H1 (cell line): Measurements from ENCODE around the gene TMEM97. TPM values are rescaled to one million over a fixed set of nuclear protein-coding genes. Genes with fewer than 3 reads are reported as not detected.

Experiments
- CTCF ChIA-PET: fragments of 300-600 bp; sonication (Branson Sonifier 250); formaldehyde crosslinking; loops from one replicate; lab custom pipeline; 2021; ENCODE audit not compliant: partially characterized antibody; lab: Charles Lee
- POLR2A ChIA-PET: fragments of 300-600 bp; sonication (Branson Sonifier 250); formaldehyde crosslinking; loops from one replicate; lab custom pipeline; 2021; ENCODE audit warnings: inconsistent platforms; ENCODE audit not compliant: partially characterized antibody; lab: Charles Lee
- DNase-seq, 2 experiments: peaks; one replicate each; pipeline versions ENCODE4 v3.0.0 to v3.0.0-alpha.2; 2010 to 2022; ENCODE audit warnings: low spot score in 2 of 2, low read depth in 1 of 2, mixed read lengths in 1 of 2
- FAIRE-seq: peaks from 2 replicates; lab custom pipeline; 2011; peaks lifted over from hg19 to GRCh38; lab: Jason Lieb, UNC
- H2AFZ ChIP-seq: 2 replicates; pipeline ENCODE4 v1.8.1; 2012; ENCODE audit warnings: low read length, inconsistent platforms
- H2AK5ac ChIP-seq: 2 replicates; pipeline ENCODE4 v1.6.1; 2013; ENCODE audit warnings: low read depth, low read length
- H2BK120ac ChIP-seq: replicated peaks from 2 replicates; pipeline ENCODE3; 2013; ENCODE audit warnings: low read depth, low read length, inconsistent platforms
- H2BK12ac ChIP-seq: 2 replicates; pipeline ENCODE4 v1.6.1; 2013; ENCODE audit warnings: low read depth, low read length
- H2BK15ac ChIP-seq: 2 replicates; pipeline ENCODE4 v1.6.1; 2013; ENCODE audit warnings: low read length
- H2BK20ac ChIP-seq: 2 replicates; pipeline ENCODE4 v1.6.1; 2013; ENCODE audit warnings: low read length
- H2BK5ac ChIP-seq: 2 replicates; pipeline ENCODE4 v1.6.1; 2013; ENCODE audit warnings: low read depth, low read length
- H3K14ac ChIP-seq: 2 replicates; pipeline ENCODE4 v1.6.1; 2013; ENCODE audit warnings: inconsistent platforms; ENCODE audit not compliant: insufficient read length
- H3K18ac ChIP-seq: 2 replicates; pipeline ENCODE4 v1.6.1; 2013; ENCODE audit warnings: low read length; ENCODE audit errors: extremely low read depth
- H3K23ac ChIP-seq: 2 replicates; pipeline ENCODE4 v1.6.1; 2013; ENCODE audit warnings: inconsistent platforms; ENCODE audit not compliant: insufficient read length
- H3K23me2 ChIP-seq: 2 replicates; pipeline ENCODE4 v1.6.1; 2013; ENCODE audit warnings: low read depth, low read length
- H3K27ac ChIP-seq: 2 replicates; pipeline ENCODE4 v1.6.1; 2011; ENCODE audit warnings: low read depth, low read length, inconsistent platforms
- H3K27me3 ChIP-seq, 4 experiments: replicated peaks in 1 of 4; 1 replicate in 1 of 4; 2 replicates in 3 of 4; pipeline versions ENCODE4 v1.6.1 to v1.8.1; 2011 to 2013; ENCODE audit warnings: low read length in 3 of 4, mild to moderate bottlenecking in 3 of 4, inconsistent platforms in 2 of 4, mixed read lengths in 2 of 4, moderate library complexity in 1 of 4; ENCODE audit not compliant: control insufficient read depth in 3 of 4, insufficient read depth in 3 of 4; ENCODE audit errors: extremely low read depth in 1 of 4
- H3K36me3 ChIP-seq, 4 experiments: 2 replicates each; pipeline versions ENCODE4 v1.6.1 to v1.8.1; 2011 to 2013; ENCODE audit warnings: mild to moderate bottlenecking in 4 of 4, low read length in 3 of 4, moderate library complexity in 2 of 4, control low read depth in 1 of 4, inconsistent platforms in 1 of 4; ENCODE audit not compliant: insufficient read depth in 4 of 4, control insufficient read depth in 2 of 4
- H3K4ac ChIP-seq: replicated peaks from 2 replicates; pipeline ENCODE3; 2013; ENCODE audit warnings: low read length, low read depth, mixed read lengths, inconsistent platforms; ENCODE audit not compliant: insufficient read length
- H3K4me1 ChIP-seq, 4 experiments: replicated peaks in 1 of 4; 1 replicate in 1 of 4; 2 replicates in 3 of 4; pipeline versions ENCODE4 v1.6.1 to v1.8.1; 2011 to 2013; ENCODE audit warnings: low read length in 3 of 4, inconsistent platforms in 2 of 4, mixed read lengths in 1 of 4; ENCODE audit not compliant: insufficient read depth in 4 of 4, control insufficient read depth in 3 of 4
- H3K4me2 ChIP-seq, 2 experiments: 2 replicates each; pipeline versions ENCODE4 v1.6.1 to v1.8.1; 2011 to 2013; ENCODE audit warnings: low read depth in 2 of 2, low read length in 2 of 2, control low read depth in 1 of 2, inconsistent platforms in 1 of 2, mild to moderate bottlenecking in 1 of 2; ENCODE audit not compliant: insufficient read depth in 1 of 2
- H3K4me3 ChIP-seq, 4 experiments: fragments of 200-600, 300-600 bp in 1 of 4; sonication (generic), shearing (Covaris generic), sonication (Bioruptor Twin) in 1 of 4; 2 replicates each; pipeline versions ENCODE4 v1.5.1 to v1.8.1; 2011 to 2016; ENCODE audit warnings: low read length in 4 of 4, low read depth in 3 of 4, control low read depth in 2 of 4, inconsistent platforms in 2 of 4, mild to moderate bottlenecking in 2 of 4, mixed read lengths in 1 of 4, moderate library complexity in 1 of 4; ENCODE audit not compliant: insufficient read depth in 2 of 4; ENCODE audit errors: extremely low read depth in 1 of 4
- H3K56ac ChIP-seq: replicated peaks from 2 replicates; pipeline ENCODE3; 2013; ENCODE audit warnings: low read depth, mild to moderate bottlenecking, mixed read lengths, low read length, inconsistent platforms; ENCODE audit not compliant: insufficient read length
- H3K79me1 ChIP-seq: 2 replicates; pipeline ENCODE4 v1.6.1; 2013; ENCODE audit warnings: low read depth, low read length, control low read depth
- H3K79me2 ChIP-seq, 2 experiments: 2 replicates each; pipeline versions ENCODE4 v1.6.1 to v1.8.1; 2012 to 2013; ENCODE audit warnings: low read length in 2 of 2, mild to moderate bottlenecking in 2 of 2, inconsistent platforms in 1 of 2; ENCODE audit not compliant: insufficient read depth in 2 of 2, control insufficient read depth in 1 of 2
- H3K9ac ChIP-seq, 4 experiments: replicated peaks in 1 of 4; 1 replicate in 1 of 4; 2 replicates in 3 of 4; pipeline versions ENCODE4 v1.6.1 to v1.8.1; 2011 to 2013; ENCODE audit warnings: low read depth in 3 of 4, low read length in 3 of 4, control low read depth in 2 of 4, mild to moderate bottlenecking in 2 of 4, moderate library complexity in 2 of 4, inconsistent platforms in 1 of 4; ENCODE audit errors: extremely low read depth in 1 of 4
- H3K9me3 ChIP-seq, 2 experiments: 2 replicates each; pipeline versions ENCODE4 v1.6.1 to v1.8.1; 2012 to 2013; ENCODE audit warnings: mild to moderate bottlenecking in 2 of 2, moderate library complexity in 2 of 2, control low read depth in 1 of 2, inconsistent platforms in 1 of 2, low read depth in 1 of 2, low read length in 1 of 2, mixed read lengths in 1 of 2; ENCODE audit not compliant: insufficient read depth in 2 of 2
- H4K20me1 ChIP-seq, 2 experiments: replicated peaks in 1 of 2; 2 replicates each; pipeline versions ENCODE3 to v1.8.1; 2011 to 2013; ENCODE audit warnings: inconsistent platforms in 2 of 2, low read length in 2 of 2, mild to moderate bottlenecking in 1 of 2; ENCODE audit not compliant: insufficient read depth in 2 of 2, control insufficient read depth in 1 of 2
- H4K5ac ChIP-seq: 2 replicates; pipeline ENCODE4 v1.6.1; 2013; ENCODE audit warnings: low read length, low read depth, mixed read lengths, inconsistent platforms; ENCODE audit not compliant: insufficient read length
- H4K8ac ChIP-seq: 2 replicates; pipeline ENCODE4 v1.8.0; 2013; ENCODE audit warnings: mild to moderate bottlenecking, moderate library complexity, low read length, inconsistent platforms; ENCODE audit not compliant: insufficient read depth; ENCODE audit errors: extremely low read depth
- H4K91ac ChIP-seq: replicated peaks from 2 replicates; pipeline ENCODE3; 2013; ENCODE audit warnings: low read length, mixed read lengths, inconsistent platforms; ENCODE audit not compliant: insufficient read length
- BRCA1 ChIP-seq: IDR thresholded peaks from 2 replicates; pipeline ENCODE4 v1.6.1; 2012; ENCODE audit warnings: low read depth, low read length, improper control_type of control experiment
- CBX5 ChIP-seq: fragments of 300-800, 300-1000 bp; sonication (generic); IDR thresholded peaks from 2 replicates; pipeline ENCODE4 v1.7.1; 2016; ENCODE audit warnings: antibody characterized with exemption, low read length, low read depth
- GTF2F1 ChIP-seq: IDR thresholded peaks from 2 replicates; pipeline ENCODE4 v1.6.1; 2012; ENCODE audit warnings: low read depth, low read length, improper control_type of control experiment, borderline replicate concordance
- JUN ChIP-seq: IDR thresholded peaks from 2 replicates; pipeline ENCODE4 v1.6.1; 2011; ENCODE audit warnings: low read depth, mild to moderate bottlenecking, improper control_type of control experiment, low read length
- KDM1A ChIP-seq: fragments of 200-600, 300-600 bp; sonication (generic); IDR thresholded peaks from 2 replicates; pipeline ENCODE4 v1.7.1; 2016; ENCODE audit warnings: mild to moderate bottlenecking, low read length, borderline replicate concordance
- PHF8 ChIP-seq: fragments of 200-600 bp; sonication (generic); conservative IDR thresholded peaks from 2 replicates; pipeline ENCODE4 v1.7.1; 2012; ENCODE audit warnings: low read depth, mild to moderate bottlenecking, inconsistent platforms, low read length, moderate library complexity
- POLR2AphosphoS5 ChIP-seq: IDR thresholded peaks from 2 replicates; pipeline ENCODE4 v1.6.1; 2011; ENCODE audit warnings: low read depth, low read length
- RNF2 ChIP-seq: fragments of 200-900, 300-1000 bp; sonication (generic); IDR thresholded peaks from 2 replicates; pipeline ENCODE4 v1.7.1; 2016; ENCODE audit warnings: borderline replicate concordance, low read depth, mild to moderate bottlenecking, antibody characterized with exemption, low read length; ENCODE audit not compliant: poor library complexity, severe bottlenecking; ENCODE audit errors: missing control alignments
- SIX5 ChIP-seq: IDR thresholded peaks from 2 replicates; pipeline ENCODE4 v1.6.1; 2011; ENCODE audit warnings: mild to moderate bottlenecking, low read depth, low read length
- SP2 ChIP-seq: IDR thresholded peaks from 2 replicates; pipeline ENCODE4 v1.6.1; 2012; ENCODE audit warnings: mild to moderate bottlenecking, low read length, inconsistent platforms
- SRF ChIP-seq: IDR thresholded peaks from 2 replicates; pipeline ENCODE4 v1.6.1; 2011; ENCODE audit warnings: mild to moderate bottlenecking, low read depth, low read length, moderate library complexity
- SUZ12 ChIP-seq: fragments of 200-600 bp; sonication (generic); IDR thresholded peaks from 2 replicates; pipeline ENCODE4 v1.6.1; 2012; ENCODE audit warnings: mild to moderate bottlenecking, inconsistent platforms, low read length, moderate library complexity, mixed read lengths
- YY1 ChIP-seq: IDR thresholded peaks from 2 replicates; pipeline ENCODE4 v1.6.1; 2011; ENCODE audit warnings: low read depth, mild to moderate bottlenecking, low read length
- WGBS, 2 experiments: shearing (Covaris generic) in 1 of 2; methylation state at CpG; one replicate each; pipeline versions ENCODE4 v1.1.6 to v1.1.7; 2013 to 2015; ENCODE audit warnings: low lambda C conversion rate in 2 of 2, mixed read lengths in 2 of 2, inconsistent platforms in 1 of 2, low coverage in 1 of 2, missing lambda C conversion rate in 1 of 2; ENCODE audit not compliant: insufficient replicate concordance in 2 of 2, insufficient coverage in 1 of 2, insufficient read length in 1 of 2; ENCODE audit errors: extremely low coverage in 1 of 2, missing lambda C conversion rate in 1 of 2; 5-methylcytosine and 5-hydroxymethylcytosine counted together
- polyA plus RNA-seq, 7 experiments: library from polyadenylated mRNA; depleted of rRNA in 3 of 7; stranded (reverse) in 5 of 7; unstranded in 2 of 7; fragments of >200 nt in 5 of 7; fragments of 200-250 nt in 2 of 7; gene quantifications; 1 replicate in 5 of 7; 2 replicates in 1 of 7; 4 replicates in 1 of 7; pipeline versions ENCODE4 v1.2.1 to v1.2.3, GENCODE V29; 2011 to 2013; ENCODE audit warnings: missing spikeins in 2 of 7, mixed read lengths in 2 of 7
- total RNA-seq: library from RNA; stranded (reverse); fragmentation: NEBNext Ultra II Directional; extraction: Animal tissue kit (Norgen Biotek cat#: 25700); gene quantifications from 2 replicates; pipeline ENCODE4 v1.2.1, GENCODE V29; 2021

The TMEM97 gene
- total and polyA plus RNA-seq, 2 of the 8 experiments (the other 6 are each of a cell fraction or from before 2014, with no cell fraction given) = 126 to 130 TPM

- Histone ChIP-seq H3K23me2 (peaks cover 10% of the 10 kb centered on the region; the same call in 1 of the 2 replicates), H2BK120ac (no peak overlapping the region), H3K9me3 (no peaks in the 10 kb centered on the region), H3K79me1 (peaks cover 11% of the 10 kb centered on the region), H2AK5ac (no peak overlapping the region), H3K27ac (no peak overlapping the region), H4K20me1 (peaks cover 4 to 5% of the 10 kb centered on the region in 2 experiments), H3K18ac (no peak overlapping the region), H3K4me2 (no peak overlapping the region), H3K4me3 (no peak overlapping the region), H3K23ac (no peak overlapping the region), H4K91ac (no peak overlapping the region), H2BK15ac (no peak overlapping the region), H4K5ac (no peak overlapping the region), H3K79me2 (peaks cover 0 to 13% of the 10 kb centered on the region in 2 experiments; a peak in 2 of 4 replicates), H4K8ac (no peak overlapping the region), H3K4ac (no peak overlapping the region), H3K27me3 (no peaks in the 10 kb centered on the region), H2AFZ (no peak overlapping the region), H2BK12ac (no peak overlapping the region), H2BK5ac (no peak overlapping the region), H2BK20ac (no peak overlapping the region), H3K9ac (no peak overlapping the region), H3K14ac (no peak overlapping the region), H3K36me3 (peaks cover 2 to 13% (median 10%) of the 10 kb centered on the region in 4 experiments; a peak in 5 of 8 replicates), H3K56ac (no peak overlapping the region), H3K4me1 (peaks cover 0 to 10% (median 8%) of the 10 kb centered on the region in 4 experiments; a peak in 6 of 7 replicates)
- POLR2A ChIA-PET = interaction anchor here (0.6 to 1.3 kb wide), 2 partner anchors 14 to 452 kb away, joined by 3 to 12 read pairs; partner anchors contain the start of gene TMEM97
- FAIRE-seq (no peak), DNase-seq (no peak)
- WGBS, 2 experiments = 87% methylated on average over 1 of the region's 1 CpG; no CpG with 5 or more reads in 1 of the 2 experiments
- CTCF ChIA-PET = interaction anchor here (0.6 to 1.0 kb wide), 3 partner anchors 12 to 1203 kb away, joined by 3 to 4 read pairs (median 3); no protein-coding TSS in a partner anchor
- TF ChIP-seq KDM1A = no peak
- TF ChIP-seq JUN = no peak
- no peak for TF ChIP-seq SRF
- TF ChIP-seq BRCA1 = no peak
- TF ChIP-seq SP2 = no peak
- no peak for TF ChIP-seq RNF2
- TF ChIP-seq SUZ12 = no peak
- no peak for TF ChIP-seq PHF8
- TF ChIP-seq POLR2AphosphoS5 = no peak
- TF ChIP-seq GTF2F1 = no peak
- TF ChIP-seq SIX5 = no peak
- TF ChIP-seq CBX5 = no peak
- TF ChIP-seq YY1 = no peak
Observed at GRCh38 chr17:28333083-28333746, 14.2 kb downstream of the TMEM97 start.
